GM21619 (cell line): ENCODE data around the gene PRDM12.
"Not testable (repeated sequence)": the region's sequence is repeated elsewhere in the genome, so short reads cannot be mapped to it uniquely, and the experiment has no call there.

ENCODE experiments used
- ATAC-seq: cut with Tn5 transposase; IDR thresholded peaks from one replicate; pipeline ENCODE4 v1.9.1; 2021; ENCODE audit not compliant: unreplicated experiment

The PRDM12 gene

GRCh38 chr9:130663258-130663976, 977 bp upstream of the PRDM12 start:
- ATAC-seq: no peak

- no peak for ATAC-seq
These were observed 480 bp upstream of the PRDM12 start for GRCh38 chr9:130663977-130664250.

- no peak for ATAC-seq
These were observed 636 bp downstream of the PRDM12 start for GRCh38 chr9:130665029-130665430.

- ATAC-seq: no peak
These were observed 1.3 kb downstream of the PRDM12 start for GRCh38 chr9:130665431-130666392.

GRCh38 chr9:130666393-130667119, 2.2 kb downstream of the PRDM12 start:
- ATAC-seq: no peak

- no peak for ATAC-seq
These were observed 2.7 kb downstream of the PRDM12 start for GRCh38 chr9:130667120-130667435.

GRCh38 chr9:130668196-130668595, 3.8 kb downstream of the PRDM12 start:
- ATAC-seq: no peak

GRCh38 chr9:130668659-130669058, 4.3 kb downstream of the PRDM12 start:
- ATAC-seq: no peak

- ATAC-seq: no peak
These were observed 5.6 kb downstream of the PRDM12 start for GRCh38 chr9:130669965-130670364.

- no peak for ATAC-seq
These were observed 6.2 kb downstream of the PRDM12 start for GRCh38 chr9:130670644-130671043.

GRCh38 chr9:130672466-130672865, 8.1 kb downstream of the PRDM12 start:
- ATAC-seq: no peak

GRCh38 chr9:130672933-130673615, 8.7 kb downstream of the PRDM12 start:
- no peak for ATAC-seq

GRCh38 chr9:130675396-130675795, 11.0 kb downstream of the PRDM12 start:
- ATAC-seq: no peak

GRCh38 chr9:130677252-130677651, 12.9 kb downstream of the PRDM12 start:
- ATAC-seq: no peak

- no peak for ATAC-seq
These were observed 16.7 kb downstream of the PRDM12 start for GRCh38 chr9:130680836-130681768.

- ATAC-seq: no peak
These were observed 17.5 kb downstream of the PRDM12 start for GRCh38 chr9:130681769-130682420.

- no peak for ATAC-seq
These were observed 18.2 kb downstream of the PRDM12 start for GRCh38 chr9:130682421-130683121.

- ATAC-seq: no peak
These were observed 20.7 kb downstream of the PRDM12 start for GRCh38 chr9:130685104-130685503.

- not testable (repeated sequence) for ATAC-seq
These were observed 21.6 kb downstream of the PRDM12 start for GRCh38 chr9:130685945-130686344.
